ENCODE results near the gene MDM1.

GRCh38 chr12:68332728-68333630 lies 817 bp upstream of the MDM1 start:
- TF ChIP-seq CTCF (IDR thresholded peaks at IDR 0.05 in 8 of 11, conservative IDR thresholded peaks at IDR 0.05 in 3 of 11) (no peak), POLR2A (IDR thresholded peaks at IDR 0.05) (no peak)
